GM19240 (cell line): ENCODE measurements around the gene ARHGAP23.
"Not testable (repeated sequence)": the region's sequence is repeated elsewhere in the genome, so short reads cannot be mapped to it uniquely, and the experiment has no call there.

Experiments used
- DNase-seq: peaks from one replicate; pipeline ENCODE4 v3.0.0; 2011; ENCODE audit warnings: low spot score; ENCODE audit not compliant: insufficient read length

Gene ARHGAP23

DNA sequence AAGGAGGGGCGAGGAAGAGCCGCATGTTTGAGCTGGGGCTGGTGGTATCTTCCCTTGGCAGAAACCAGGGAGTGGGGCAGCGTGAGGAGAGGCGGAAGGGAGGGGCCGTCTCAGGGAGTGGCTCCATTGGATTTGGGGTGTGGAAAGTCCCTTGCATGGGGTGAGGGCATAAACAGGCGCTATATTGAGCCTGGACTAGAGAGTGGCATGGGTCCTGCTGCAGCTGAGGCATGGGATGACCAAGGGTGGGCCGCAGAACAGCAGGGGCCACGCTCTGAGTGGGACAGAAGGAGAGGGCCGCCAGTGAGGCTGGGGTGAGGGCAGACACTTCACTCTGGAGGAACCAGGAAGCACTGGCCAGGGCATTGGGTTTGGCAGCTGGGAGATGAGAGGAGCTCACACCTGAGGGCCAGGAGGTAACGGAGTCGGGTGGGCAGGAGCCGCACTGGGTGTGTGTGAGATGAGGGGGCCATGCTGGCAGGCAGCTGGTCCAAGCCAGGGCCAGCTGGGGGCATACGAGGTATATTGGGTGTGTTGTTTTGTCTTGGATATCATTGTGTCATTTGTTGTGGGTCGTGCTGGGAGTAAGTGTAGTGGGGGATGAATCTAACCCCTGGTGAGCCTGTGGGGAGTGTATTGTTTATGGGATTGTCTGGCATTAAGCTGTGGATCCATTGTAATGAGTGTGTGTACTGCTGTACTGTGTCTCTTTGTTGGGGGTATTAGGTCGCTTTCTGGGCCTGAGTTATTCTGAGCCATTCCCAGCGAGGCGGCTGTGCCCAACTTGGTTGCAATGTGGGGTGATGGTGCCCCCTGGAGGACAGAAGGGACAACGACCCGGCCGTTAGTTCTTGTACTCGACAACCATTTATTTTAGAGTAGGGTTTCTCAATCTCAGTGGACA, 56.2 kb downstream of the ARHGAP23 start:
- not testable (repeated sequence) for DNase-seq

DNA sequence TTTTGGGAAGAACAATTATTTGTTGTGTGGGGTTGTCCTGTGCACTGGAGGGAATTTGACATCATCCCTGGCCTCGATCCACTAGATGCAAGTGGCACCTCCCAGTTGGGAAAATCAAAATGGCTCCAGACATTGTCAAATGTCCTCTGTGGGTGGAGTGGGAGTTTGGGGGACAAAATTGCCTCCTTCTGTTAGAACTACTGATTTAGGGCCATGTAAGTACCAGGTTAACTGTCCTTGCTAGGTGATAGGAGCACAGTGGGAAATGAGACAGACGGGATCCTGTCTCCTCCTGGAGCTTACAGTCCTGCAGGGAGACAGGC, 56.8 kb downstream of the ARHGAP23 start:
- DNase-seq, result no peak

DNA sequence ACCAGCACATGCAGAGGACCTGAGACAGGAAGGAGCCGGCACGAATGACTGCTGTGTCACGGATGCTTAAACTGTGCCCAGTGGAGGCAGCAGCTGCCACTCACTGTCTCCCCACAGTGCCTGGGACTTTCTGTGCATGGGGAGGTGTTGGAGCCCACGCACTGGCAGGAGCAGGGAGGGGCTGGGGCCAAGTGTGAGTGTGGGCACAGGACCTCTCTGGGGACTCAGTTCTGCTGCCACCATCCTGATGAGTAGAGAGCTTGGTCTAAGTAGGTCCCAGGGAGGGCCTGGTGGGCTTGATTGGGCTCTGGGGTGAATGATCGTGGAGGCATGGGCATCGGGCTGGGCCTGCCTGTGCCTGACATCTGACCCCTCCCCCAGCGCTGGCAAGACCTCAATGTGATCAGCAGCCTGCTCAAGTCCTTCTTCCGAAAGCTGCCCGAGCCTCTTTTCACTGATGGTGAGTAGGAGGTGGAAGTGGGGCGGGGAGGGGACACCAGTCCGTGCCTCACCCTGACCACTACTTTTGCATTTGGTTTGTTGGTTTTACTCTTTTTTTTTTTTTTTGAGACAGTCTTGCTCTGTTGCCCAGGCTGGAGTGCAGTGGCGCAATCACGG, 57.5 kb downstream of the ARHGAP23 start:
- DNase-seq, result not testable (repeated sequence)

DNA sequence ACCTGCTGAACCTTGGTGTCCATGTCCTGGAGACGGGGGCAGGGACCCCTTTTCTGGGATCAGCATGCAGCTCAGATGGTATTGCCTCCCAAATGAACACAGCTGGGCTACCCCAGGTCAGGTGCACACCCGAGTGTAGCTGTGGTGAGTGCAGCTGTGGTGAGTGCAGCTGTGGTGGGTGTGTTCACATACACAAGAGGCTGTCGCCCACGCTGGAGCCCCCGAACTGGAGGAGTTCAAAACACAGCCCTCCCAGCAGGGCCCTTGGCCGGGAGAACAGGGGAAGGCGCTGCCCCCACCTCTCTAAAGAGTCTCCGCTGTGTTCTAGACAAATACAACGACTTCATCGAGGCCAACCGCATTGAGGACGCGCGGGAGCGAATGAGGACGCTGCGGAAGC, 61.5 kb downstream of the ARHGAP23 start:
- DNase-seq, result not testable (repeated sequence)

DNA sequence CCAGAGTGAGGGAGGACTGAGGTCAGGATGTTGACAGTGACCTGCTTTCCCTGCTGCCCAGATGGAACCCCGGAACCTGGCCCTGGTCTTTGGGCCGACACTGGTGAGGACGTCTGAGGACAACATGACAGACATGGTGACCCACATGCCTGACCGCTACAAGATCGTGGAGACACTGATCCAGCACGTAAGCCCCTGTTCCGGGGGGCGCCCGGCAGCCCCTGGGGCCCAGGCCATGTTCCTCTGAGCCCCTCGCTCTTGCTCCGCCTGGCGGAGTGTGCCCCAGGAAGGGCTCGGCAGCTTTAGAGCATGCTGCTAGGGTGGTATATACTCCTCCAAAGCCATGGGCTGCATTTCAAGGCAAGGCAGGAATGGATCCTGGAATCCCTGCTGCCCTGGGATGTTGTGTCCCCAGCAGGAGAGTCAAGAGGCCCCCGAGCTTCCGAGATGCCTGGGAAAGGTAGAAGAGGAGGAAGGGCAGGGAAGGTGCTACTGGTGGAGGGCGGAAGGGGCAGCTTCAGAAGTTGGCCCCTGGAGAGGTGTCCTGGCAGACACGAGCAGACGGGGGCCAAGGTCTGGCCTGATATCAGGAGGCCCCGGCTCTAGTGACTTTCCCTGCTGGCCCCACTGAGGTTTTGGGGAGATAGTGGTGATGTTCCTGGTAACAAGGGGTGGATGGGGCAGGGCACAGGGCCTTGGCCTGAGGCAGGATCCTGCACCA, 63.2 kb downstream of the ARHGAP23 start:
- not testable (repeated sequence) for DNase-seq

DNA sequence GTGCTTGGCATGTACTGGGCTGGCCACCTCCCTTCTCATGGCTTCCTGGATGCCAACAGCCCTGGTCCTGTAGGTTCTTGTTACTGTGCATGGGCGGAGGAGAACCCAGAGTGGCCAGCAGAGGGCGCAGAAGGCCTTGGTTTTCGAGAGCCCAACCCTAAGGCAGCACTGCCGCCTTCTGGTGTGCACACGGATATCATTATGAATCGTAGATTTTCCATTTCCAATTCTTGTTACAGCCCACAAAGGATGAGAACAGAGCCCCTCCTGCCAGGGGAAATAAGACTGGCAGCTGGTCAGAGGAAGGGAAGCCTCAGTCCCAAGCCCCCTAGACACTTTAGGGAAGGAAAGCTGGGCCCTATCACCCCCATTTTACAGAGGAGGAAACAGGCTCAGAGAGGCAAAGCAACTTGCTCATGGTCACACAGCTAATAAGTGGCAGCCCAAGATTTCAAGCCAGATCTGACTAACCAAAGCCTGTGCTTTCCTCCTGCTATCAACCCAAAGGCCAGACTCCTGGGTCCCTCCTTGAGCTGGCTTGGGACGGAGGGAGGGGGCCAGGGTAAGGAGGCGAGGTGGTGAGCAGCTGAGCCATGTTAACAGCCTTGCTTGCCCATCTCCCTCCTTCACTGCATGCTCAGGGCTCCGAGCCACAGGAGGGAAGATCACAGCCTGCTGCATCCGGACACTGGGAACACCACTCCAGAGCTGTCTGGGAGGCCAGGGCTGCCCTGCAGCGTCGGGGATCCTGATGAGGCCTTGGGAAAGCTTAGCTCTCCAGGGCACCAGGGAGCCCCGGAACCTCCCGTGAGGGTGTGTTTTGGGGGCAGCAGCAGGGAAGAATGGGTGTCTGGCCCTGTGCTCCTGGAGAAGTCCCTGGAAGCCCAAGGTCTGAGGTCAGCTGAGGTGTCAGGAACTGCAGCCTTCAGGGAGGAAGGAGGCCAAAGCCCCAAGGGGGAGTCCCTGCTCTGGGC, 64.1 kb downstream of the ARHGAP23 start:
- DNase-seq, result peak; percentile 58

DNA sequence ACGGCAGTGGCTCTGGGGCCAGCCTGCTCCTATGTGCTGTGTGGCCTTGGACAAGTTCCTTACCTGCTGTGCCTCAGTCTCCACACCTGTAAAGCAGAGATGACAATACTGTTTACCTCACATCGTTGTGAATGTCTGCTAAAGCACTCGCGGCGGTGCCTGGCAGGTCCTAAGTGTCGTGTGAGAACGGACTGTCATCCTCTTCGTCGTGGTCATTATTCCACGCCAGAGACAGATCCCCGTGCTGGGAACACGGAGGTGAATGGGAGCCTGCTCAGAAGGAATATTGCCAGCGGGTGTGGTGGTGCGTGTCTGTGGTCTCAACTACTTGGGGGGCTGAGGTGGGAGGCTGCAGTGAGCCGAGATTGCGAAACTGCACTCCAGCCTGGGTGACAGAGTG, 65.9 kb downstream of the ARHGAP23 start:
- DNase-seq, result not testable (repeated sequence)

DNA sequence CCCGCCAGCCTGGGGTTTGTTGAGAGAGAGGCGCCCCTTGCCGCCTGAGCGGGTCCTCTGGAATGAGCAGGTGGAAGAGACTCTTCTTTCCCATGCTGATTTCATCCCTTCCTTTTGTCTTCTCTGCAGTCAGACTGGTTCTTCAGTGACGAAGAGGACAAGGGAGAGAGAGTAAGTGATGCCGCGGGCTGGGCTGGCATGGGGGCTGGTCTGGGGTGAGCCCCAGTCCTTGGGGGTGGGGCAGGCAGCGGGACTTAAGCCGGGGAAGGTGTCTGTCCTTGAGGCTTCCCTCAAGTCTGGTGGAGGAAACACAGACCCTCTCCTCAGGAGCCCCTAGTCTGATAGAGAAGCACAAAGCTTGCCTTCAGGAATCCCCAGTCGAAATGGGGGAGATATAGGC, 69.4 kb downstream of the ARHGAP23 start:
- DNase-seq, result not testable (repeated sequence)

DNA sequence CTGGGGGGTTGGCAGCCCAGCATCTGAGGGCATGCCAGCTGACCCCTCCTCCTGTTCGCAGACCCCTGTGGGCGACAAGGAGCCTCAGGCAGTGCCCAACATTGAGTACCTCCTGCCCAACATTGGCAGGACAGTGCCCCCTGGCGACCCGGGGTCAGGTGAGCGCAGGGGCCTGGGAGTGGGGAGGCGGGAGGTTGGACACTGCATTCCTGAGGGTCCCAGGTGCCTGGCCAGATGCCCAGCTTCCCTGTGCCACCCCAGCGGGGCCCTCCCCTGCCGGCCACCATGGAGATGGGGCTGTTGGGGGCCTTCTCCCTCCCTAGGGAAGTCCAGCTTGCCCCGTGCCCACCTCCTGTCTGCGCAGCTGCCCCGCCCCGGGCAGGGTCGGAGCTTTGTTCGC, 70.1 kb downstream of the ARHGAP23 start:
- no peak for DNase-seq

DNA sequence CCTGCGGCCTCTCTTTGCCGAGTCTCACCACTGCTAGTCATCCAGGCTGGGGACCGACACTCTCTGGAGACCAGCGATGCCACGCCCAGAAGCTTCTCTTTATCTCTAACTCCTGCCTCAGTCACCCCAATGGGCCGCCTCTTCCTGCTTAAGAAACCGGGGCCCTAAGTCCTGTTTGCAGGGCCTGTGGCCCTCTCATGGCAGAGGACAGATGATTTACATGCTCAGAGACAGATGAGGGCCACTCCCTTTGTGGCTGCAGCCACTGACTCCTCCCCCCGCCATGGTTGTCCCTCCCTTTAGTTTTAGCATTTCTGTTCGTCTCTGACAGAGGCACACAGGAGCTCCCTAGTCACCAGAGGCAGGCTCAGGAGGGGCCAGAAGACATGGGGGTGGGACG, 71.0 kb downstream of the ARHGAP23 start:
- DNase-seq, result not testable (repeated sequence)

DNA sequence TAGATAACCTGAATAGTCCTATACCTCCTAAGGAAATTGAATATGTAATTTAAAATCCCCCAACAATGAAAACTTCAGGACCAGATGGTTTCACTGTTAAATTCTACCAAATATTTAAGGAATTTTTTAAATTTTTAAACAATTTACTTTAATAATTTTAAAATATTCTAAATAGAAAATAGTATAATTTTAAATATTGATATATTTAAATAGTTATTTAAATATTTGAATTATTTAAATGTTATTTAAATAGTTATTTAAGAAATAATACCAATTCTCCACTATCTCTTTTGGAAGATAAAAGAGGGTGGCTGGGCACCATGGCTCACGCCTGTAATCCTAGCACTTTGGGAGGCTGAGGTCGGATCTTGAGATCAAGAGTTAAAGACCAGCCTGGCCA, 73.5 kb downstream of the ARHGAP23 start:
- not testable (repeated sequence) for DNase-seq

DNA sequence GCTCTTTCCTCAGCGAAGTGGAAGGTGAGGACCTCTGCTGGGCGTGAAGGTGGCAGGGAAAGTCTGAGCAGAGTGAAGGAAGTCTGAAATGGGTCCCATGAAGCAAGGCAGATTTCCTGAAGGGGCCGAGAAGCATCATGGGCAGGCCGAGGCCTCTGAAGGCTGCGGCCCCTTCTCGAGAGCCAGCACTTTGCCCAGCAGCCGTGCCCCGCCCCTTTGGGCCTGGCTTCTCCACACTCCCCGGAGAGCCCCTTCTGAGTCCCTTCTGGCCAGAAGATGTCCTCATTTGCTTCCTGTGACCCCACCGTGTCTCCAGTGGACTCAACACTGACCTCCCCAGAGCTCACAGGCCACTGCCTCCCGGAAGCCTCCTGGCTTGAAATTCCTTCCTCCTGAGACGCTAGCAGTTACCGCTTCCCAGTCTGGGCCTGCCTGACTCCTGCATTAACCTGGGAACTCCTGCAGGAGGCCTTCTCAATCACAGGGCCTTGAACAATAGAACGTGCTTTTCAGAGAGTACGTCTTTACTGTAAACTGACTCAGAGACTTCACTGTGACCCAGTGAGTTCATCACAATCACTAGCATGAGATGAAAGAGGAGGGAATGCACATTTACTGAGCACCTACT, 75.1 kb downstream of the ARHGAP23 start:
- not testable (repeated sequence) for DNase-seq

DNA sequence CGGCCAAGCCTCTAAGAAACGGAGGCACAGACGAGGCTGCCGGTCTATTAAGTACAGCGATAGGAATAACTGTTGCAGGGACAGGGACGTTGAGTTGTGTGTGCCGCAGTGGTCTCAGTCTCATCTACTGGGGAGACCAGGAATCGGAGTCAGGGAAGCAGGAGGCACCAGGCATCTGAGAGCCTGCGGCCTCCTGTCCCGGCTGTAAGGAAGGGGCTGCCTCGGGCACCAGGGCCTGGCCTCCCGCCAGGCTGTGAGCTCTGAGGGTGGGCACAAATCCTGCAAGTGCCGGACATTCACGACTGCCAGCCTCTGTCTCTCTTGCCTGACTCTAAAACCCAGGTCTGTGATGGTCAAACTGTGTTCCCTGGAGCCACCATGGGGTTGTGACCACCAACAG, 76.0 kb downstream of the ARHGAP23 start:
- no peak for DNase-seq

DNA sequence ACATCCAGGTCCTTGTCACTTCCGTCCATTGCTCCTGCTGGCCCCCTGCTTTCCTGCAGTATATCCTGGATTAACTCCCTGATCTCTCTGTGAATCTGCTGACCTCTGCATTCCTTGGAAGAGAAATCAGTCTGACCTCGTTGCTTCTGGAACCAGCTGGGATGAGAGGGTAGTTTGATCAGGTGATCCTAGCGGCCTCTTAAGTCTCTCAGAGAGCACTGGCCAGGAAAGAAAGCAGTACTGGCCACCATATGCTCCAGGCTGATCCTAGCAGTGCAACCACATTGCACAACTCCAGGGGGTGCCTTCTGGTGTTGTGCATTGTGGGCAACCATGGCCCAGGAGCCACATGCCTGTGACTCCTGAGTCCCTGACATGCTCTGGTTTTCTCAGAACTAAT, 79.2 kb downstream of the ARHGAP23 start:
- DNase-seq, result no peak

DNA sequence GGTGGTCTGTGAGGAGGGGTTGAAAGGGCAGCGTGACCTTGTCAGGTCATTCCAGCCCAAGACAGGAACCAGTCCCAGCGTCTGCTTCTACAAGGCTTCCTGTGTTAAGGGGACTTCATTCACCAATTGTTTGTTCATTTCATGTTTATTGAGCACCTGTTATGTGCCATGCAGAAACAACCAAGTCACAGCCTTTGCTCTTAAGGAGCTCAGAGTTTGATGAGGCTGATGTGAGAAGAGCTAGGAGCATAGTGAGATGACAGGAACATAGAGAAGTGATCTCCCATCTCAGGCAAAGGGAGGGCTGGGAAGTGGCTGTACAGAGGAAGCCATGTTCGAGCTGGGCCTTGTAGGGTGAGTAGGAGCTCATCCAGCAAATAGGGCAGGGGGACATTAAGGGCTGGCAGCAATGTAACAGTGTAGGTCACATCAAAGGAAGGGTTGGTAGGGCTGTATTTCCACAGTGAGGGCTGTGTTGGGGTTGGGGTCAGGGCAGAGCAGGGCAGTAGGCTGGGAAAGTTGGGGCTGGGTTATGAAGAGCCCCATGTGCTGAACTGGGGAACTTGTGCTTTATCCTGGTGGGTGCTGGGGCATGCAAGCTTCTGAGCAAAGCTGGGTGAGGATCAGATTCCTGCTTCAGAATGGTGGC, 79.8 kb downstream of the ARHGAP23 start:
- no peak for DNase-seq

DNA sequence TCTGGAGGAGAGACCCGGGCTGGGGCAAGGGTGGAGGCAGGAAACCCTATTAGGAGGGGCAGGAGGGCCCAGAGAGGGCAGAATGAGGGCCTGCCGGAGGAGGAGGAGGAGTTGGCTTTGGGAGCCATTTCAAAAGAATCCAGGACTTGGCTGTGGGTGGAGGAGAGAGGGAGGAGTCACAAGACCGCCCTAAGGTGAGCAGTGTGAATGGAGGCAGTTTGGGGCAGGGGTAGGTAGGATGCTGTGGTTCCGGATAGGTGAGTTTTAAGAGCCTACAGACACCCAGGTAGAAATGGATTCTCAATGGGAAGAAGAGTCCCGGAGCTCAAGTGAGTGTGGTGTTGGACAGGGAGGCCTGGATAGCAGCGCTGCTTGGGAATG, 80.3 kb downstream of the ARHGAP23 start:
- no peak for DNase-seq

DNA sequence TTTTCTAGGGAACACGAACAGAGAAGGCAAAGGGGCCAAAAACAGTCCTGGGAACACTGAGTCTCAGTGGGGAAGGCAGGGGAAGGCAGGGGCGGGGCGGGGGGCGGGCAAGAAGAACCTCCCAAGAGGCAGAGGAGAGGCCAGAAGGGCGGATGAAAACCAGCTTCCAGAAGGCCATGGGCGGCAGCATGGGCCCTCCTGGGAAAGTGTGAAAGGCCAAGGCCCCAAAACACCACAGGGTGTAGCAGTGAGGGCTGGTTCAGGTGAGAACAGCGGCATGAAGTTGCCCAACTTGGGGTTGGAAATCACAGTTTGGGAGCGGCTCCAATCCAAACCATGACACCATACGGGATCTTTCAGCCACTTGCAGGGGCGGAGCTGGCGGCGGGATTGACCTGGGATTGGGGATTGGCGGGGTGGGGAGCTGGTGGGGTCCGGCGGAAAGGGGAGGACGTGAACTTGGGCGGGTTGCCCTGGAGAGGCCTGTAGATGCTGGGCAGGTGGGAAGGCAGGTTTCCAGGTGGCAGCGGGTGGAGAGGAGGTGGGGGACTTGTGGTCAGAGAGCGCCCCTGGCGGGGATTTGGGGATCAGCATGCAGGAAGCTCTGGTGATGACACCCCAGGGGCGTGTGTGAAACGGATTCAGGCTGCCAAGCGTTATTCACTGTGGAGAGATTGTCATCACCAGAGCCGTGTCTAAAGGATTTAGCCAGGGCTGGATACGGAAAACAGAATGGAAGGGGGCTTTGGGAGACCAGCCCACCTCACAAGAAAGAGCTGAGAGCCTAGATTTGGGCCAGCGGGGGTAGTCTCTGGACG, 80.9 kb downstream of the ARHGAP23 start:
- peak; percentile 84 for DNase-seq

DNA sequence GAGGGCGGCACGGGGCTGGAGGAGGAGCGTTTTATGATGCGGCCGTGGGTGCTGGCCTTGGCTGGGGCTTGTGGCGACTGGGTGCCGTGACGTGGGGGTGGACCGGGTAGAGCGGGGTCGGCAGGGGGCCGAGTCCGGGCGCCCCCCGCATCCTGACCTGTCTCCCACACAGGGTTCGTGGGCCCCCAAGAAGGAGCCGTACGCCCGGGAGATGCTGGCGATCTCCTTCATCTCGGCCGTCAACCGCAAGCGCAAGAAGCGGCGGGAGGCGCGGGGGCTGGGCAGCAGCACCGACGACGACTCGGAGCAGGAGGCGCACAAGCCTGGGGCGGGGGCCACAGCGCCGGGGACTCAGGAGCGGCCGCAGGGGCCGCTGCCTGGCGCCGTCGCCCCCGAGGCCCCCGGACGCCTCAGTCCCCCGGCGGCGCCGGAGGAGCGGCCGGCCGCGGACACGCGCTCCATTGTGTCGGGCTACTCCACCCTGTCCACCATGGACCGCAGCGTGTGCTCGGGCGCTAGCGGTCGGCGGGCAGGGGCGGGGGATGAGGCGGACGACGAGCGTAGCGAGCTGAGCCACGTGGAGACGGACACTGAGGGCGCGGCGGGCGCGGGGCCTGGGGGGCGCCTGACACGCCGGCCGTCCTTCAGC, 81.6 kb downstream of the ARHGAP23 start:
- DNase-seq, result no peak
